OCI-LY3 (cell line): Measurements from ENCODE around the gene CFAP69.
A peak's percentile ranks its signal among the peaks of the same experiment; 100 is the strongest.

Experiments used
- H2AFZ ChIP-seq: fragments of 200-600, 300-600 bp; shearing (Covaris generic); 2 replicates; pipeline ENCODE4 v1.6.0; 2014; ENCODE audit warnings: antibody characterized with exemption, low read depth, low read length
- H3K27ac ChIP-seq: fragments of 200-600, 300-600 bp; sonication (generic); 2 replicates; pipeline ENCODE4 v1.5.1; 2014; ENCODE audit warnings: mild to moderate bottlenecking, low read length, moderate library complexity, mixed read lengths
- H3K27me3 ChIP-seq: fragments of 200-600, 300-600 bp; sonication (generic); 2 replicates; pipeline ENCODE4 v1.6.1; 2014; ENCODE audit warnings: low read depth, low read length, mixed read lengths
- H3K36me3 ChIP-seq: fragments of 200-600, 300-600 bp; sonication (generic); replicated peaks from 2 replicates; pipeline ENCODE3; 2014; ENCODE audit warnings: low read depth, low read length, mixed read lengths
- H3K4me1 ChIP-seq: fragments of 300-600, 200-600 bp; sonication (generic); 2 replicates; pipeline ENCODE4 v1.6.1; 2014; ENCODE audit warnings: low read length, mixed read lengths
- H3K4me2 ChIP-seq: fragments of 200-600, 300-600 bp; sonication (generic); 2 replicates; pipeline ENCODE4 v1.6.1; 2014; ENCODE audit warnings: low read length, mixed read lengths
- H3K4me3 ChIP-seq: fragments of 300-600, 200-600 bp; sonication (generic); 2 replicates; pipeline ENCODE4 v1.5.1; 2014; ENCODE audit warnings: antibody characterized with exemption, mild to moderate bottlenecking, low read length, moderate library complexity
- H3K79me2 ChIP-seq: fragments of 300-600, 200-600 bp; shearing (Covaris generic); 2 replicates; pipeline ENCODE4 v1.6.1; 2014; ENCODE audit warnings: mild to moderate bottlenecking, low read length, mixed read lengths
- H3K9ac ChIP-seq: fragments of 300-600, 200-600 bp; shearing (Covaris generic); 2 replicates; pipeline ENCODE4 v1.6.0; 2014; ENCODE audit warnings: mild to moderate bottlenecking, low read length, moderate library complexity
- H3K9me3 ChIP-seq: fragments of 200-600, 300-600 bp; shearing (Covaris generic); 2 replicates; pipeline ENCODE4 v1.6.1; 2014; ENCODE audit warnings: low read length, mixed read lengths; ENCODE audit not compliant: insufficient read depth
- H4K20me1 ChIP-seq: fragments of 200-600, 300-600 bp; sonication (generic); 2 replicates; pipeline ENCODE4 v1.6.1; 2016; ENCODE audit warnings: low read length, mixed read lengths; ENCODE audit not compliant: insufficient read depth
- CTCF ChIP-seq: fragments of 200-600, 300-600 bp; sonication (generic); IDR thresholded peaks from 2 replicates; pipeline ENCODE4 v1.5.1; 2014; ENCODE audit warnings: antibody characterized with exemption, low read length, low read depth
- EZH2phosphoT487 ChIP-seq: fragments of 200-600 bp; shearing (Covaris generic); IDR thresholded peaks from 2 replicates; pipeline ENCODE4 v1.6.1; 2018; ENCODE audit warnings: antibody characterized with exemption, mixed run types, low read depth

The CFAP69 gene

GRCh38 chr7:90242369-90243168 is 2.4 kb upstream of the CFAP69 start:
- Histone ChIP-seq H3K4me2 (peak overlapping the region; percentile 93), H2AFZ (no peak overlapping the region), H3K4me3 (peak overlapping the region; percentile 98)

GRCh38 chr7:90243556-90243955 is 1.4 kb upstream of the CFAP69 start:
- no peaks in the 10 kb centered on the region for H4K20me1 ChIP-seq
- H2AFZ ChIP-seq = no peak overlapping the region
- H3K4me1 ChIP-seq = peaks cover 60% of the 10 kb centered on the region
- peak overlapping the region; percentile 97 for H3K27ac ChIP-seq
- H3K9me3 ChIP-seq = no peaks in the 10 kb centered on the region
- H3K36me3 ChIP-seq = peaks cover 11% of the 10 kb centered on the region
- H3K27me3 ChIP-seq = no peaks in the 10 kb centered on the region
- H3K4me2 ChIP-seq = peak overlapping the region; percentile 93
- TF ChIP-seq CTCF = no peak
- peak overlapping the region; percentile 82 for H3K9ac ChIP-seq
- peak overlapping the region; percentile 98 for H3K4me3 ChIP-seq
- no peaks in the 10 kb centered on the region for H3K79me2 ChIP-seq

More at GRCh38 chr7:90242369-90243168, 2.4 kb upstream of the CFAP69 start:
- Histone ChIP-seq H3K36me3 (peaks cover 11% of the 10 kb centered on the region), H3K79me2 (no peaks in the 10 kb centered on the region), H3K27me3 (no peaks in the 10 kb centered on the region), H3K4me1 (peaks cover 70% of the 10 kb centered on the region), H3K27ac (peak overlapping the region; percentile 97), H3K9ac (peak overlapping the region; percentile 82), H3K9me3 (no peaks in the 10 kb centered on the region), H4K20me1 (no peaks in the 10 kb centered on the region)
- TF ChIP-seq EZH2phosphoT487 = no peak
- no peak for TF ChIP-seq CTCF

GRCh38 chr7:90244565-90244908 is 437 bp upstream of the CFAP69 start:
- TF ChIP-seq CTCF = no peak
- no peak for TF ChIP-seq EZH2phosphoT487
- H3K4me1 ChIP-seq = peaks cover 50% of the 10 kb centered on the region
- peak overlapping the region; percentile 93 for H3K4me2 ChIP-seq
- H3K4me3 ChIP-seq = peak overlapping the region; percentile 98
- peak overlapping the region; percentile 97 for H2AFZ ChIP-seq
- peak overlapping the region; percentile 97 for H3K27ac ChIP-seq
- peaks cover 11% of the 10 kb centered on the region for H3K36me3 ChIP-seq
- no peaks in the 10 kb centered on the region for H4K20me1 ChIP-seq
- H3K27me3 ChIP-seq = no peaks in the 10 kb centered on the region
- H3K79me2 ChIP-seq = no peaks in the 10 kb centered on the region
- no peaks in the 10 kb centered on the region for H3K9me3 ChIP-seq
- H3K9ac ChIP-seq = peak overlapping the region; percentile 82

- H3K36me3 ChIP-seq = peaks cover 8% of the 10 kb centered on the region
- no peak overlapping the region for H2AFZ ChIP-seq
- no peaks in the 10 kb centered on the region for H3K9me3 ChIP-seq
- no peak overlapping the region for H3K4me3 ChIP-seq
- TF ChIP-seq EZH2phosphoT487 = no peak
- TF ChIP-seq CTCF = no peak
- H3K9ac ChIP-seq = no peak overlapping the region
- no peaks in the 10 kb centered on the region for H3K27me3 ChIP-seq
- H3K4me1 ChIP-seq = peaks cover 37% of the 10 kb centered on the region
- no peak overlapping the region for H3K27ac ChIP-seq
- no peaks in the 10 kb centered on the region for H4K20me1 ChIP-seq
- H3K79me2 ChIP-seq = no peaks in the 10 kb centered on the region
- H3K4me2 ChIP-seq = peak overlapping the region; percentile 93; the same call in 1 of the 2 replicates
Measured at GRCh38 chr7:90246171-90246570, 1.2 kb downstream of the CFAP69 start.
